Measurements from ENCODE around the gene DPH7.
A peak's percentile ranks its signal among the peaks of the same experiment; 100 is the strongest.
"Not testable (repeated sequence)": the region's sequence is repeated elsewhere in the genome, so short reads cannot be mapped to it uniquely, and the experiment has no call there.

DPH7 gene

GRCh38 chr9:137545123-137545522 lies 33.6 kb downstream of the DPH7 start:
- DNase-seq, result no peak

GRCh38 chr9:137544176-137544760 lies 34.5 kb downstream of the DPH7 start:
- no peak for DNase-seq

- no peak for DNase-seq
Observed at GRCh38 chr9:137543237-137543963, 35.3 kb downstream of the DPH7 start.

- no peak for DNase-seq
Observed at GRCh38 chr9:137542486-137542885, 36.2 kb downstream of the DPH7 start.

GRCh38 chr9:137540536-137540935 lies 38.2 kb downstream of the DPH7 start:
- no peak for DNase-seq

- no peak for DNase-seq
Observed at GRCh38 chr9:137538058-137538457, 40.7 kb downstream of the DPH7 start.

GRCh38 chr9:137536594-137537131 lies 42.1 kb downstream of the DPH7 start:
- DNase-seq, result peak in 1 of 2 donors; percentile 10

GRCh38 chr9:137535120-137535428 lies 43.7 kb downstream of the DPH7 start:
- no peak for DNase-seq

GRCh38 chr9:137534256-137535119 lies 44.2 kb downstream of the DPH7 start:
- peak in 1 of 2 donors; percentile 43 for DNase-seq

- not testable (repeated sequence) for DNase-seq
Observed at GRCh38 chr9:137532891-137533468, 45.7 kb downstream of the DPH7 start.

GRCh38 chr9:137531099-137531765 lies 47.5 kb downstream of the DPH7 start:
- no peak for DNase-seq

GRCh38 chr9:137530331-137530730 lies 48.4 kb downstream of the DPH7 start:
- DNase-seq, result no peak

- DNase-seq, result no peak
Observed at GRCh38 chr9:137524981-137525317, 53.8 kb downstream of the DPH7 start.

- no peak for DNase-seq
Observed at GRCh38 chr9:137524161-137524980, 54.4 kb downstream of the DPH7 start.

- DNase-seq, result no peak
Observed at GRCh38 chr9:137522746-137523455, 55.8 kb downstream of the DPH7 start.

- no peak for DNase-seq
Observed at GRCh38 chr9:137521405-137521985, 57.2 kb downstream of the DPH7 start.

- DNase-seq, result no peak
Observed at GRCh38 chr9:137520614-137521404, 57.9 kb downstream of the DPH7 start.

- DNase-seq, result no peak
Observed at GRCh38 chr9:137519553-137519952, 59.2 kb downstream of the DPH7 start.

- not testable (repeated sequence) for DNase-seq
Observed at GRCh38 chr9:137518661-137519459, 59.9 kb downstream of the DPH7 start.

Measured in CD4-positive, alpha-beta T cell treated with Interleukin-1 beta for 1 hour (primary cell).